AG04449 (cell line): ENCODE data around the gene KCNF1.

Experiments used
- CTCF ChIA-PET: fragments of 350-600 bp; formaldehyde crosslinking; extraction: SDS; loops from one replicate; lab custom pipeline; 2021; ENCODE audit warnings: antibody characterized with exemption; lab: Yijun Ruan, JAX
- POLR2A ChIA-PET: fragments of 400-600, 350-600 bp; formaldehyde crosslinking; extraction: SDS; loops from one replicate; lab custom pipeline; 2020; ENCODE audit warnings: antibody characterized with exemption, inconsistent platforms; lab: Yijun Ruan, JAX
- DNase-seq: peaks from one replicate; pipeline ENCODE4 v3.0.0-alpha.2; 2010; ENCODE audit warnings: low read depth, low spot score
- H3K4me3 ChIP-seq: 2 replicates; pipeline ENCODE4 v1.5.1; 2011; ENCODE audit warnings: low read depth, mild to moderate bottlenecking, control low read depth, low read length
- CTCF ChIP-seq: IDR thresholded peaks from one replicate; pipeline ENCODE4 v1.5.1; 2011; ENCODE audit warnings: mild to moderate bottlenecking, moderate library complexity, low read length, control low read depth, inconsistent platforms; ENCODE audit not compliant: insufficient read depth; ENCODE audit errors: missing control alignments

Gene KCNF1, protein sequence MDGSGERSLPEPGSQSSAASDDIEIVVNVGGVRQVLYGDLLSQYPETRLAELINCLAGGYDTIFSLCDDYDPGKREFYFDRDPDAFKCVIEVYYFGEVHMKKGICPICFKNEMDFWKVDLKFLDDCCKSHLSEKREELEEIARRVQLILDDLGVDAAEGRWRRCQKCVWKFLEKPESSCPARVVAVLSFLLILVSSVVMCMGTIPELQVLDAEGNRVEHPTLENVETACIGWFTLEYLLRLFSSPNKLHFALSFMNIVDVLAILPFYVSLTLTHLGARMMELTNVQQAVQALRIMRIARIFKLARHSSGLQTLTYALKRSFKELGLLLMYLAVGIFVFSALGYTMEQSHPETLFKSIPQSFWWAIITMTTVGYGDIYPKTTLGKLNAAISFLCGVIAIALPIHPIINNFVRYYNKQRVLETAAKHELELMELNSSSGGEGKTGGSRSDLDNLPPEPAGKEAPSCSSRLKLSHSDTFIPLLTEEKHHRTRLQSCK

GRCh38 chr2:10911291-10912075 lies at the start of gene KCNF1:
Gene KCNF1, plus strand, starts transcription at chr2:10911934. Its CDS starts 493 bp downstream, at chr2:10912427.
- no peak for DNase-seq
- peak within 1 kb of the TSS; percentile 45 for H3K4me3 ChIP-seq
- POLR2A ChIA-PET, result no interaction called here
- CTCF ChIA-PET, result interaction anchor here (0.7 to 5.6 kb wide), 13 partner anchors 10 to 221 kb away, joined by 3 to 42 read pairs (median 3); a partner anchor contains a TSS
- TF ChIP-seq CTCF, result peak; percentile 38

GRCh38 chr2:10862330-10862729 lies 49.4 kb upstream of the KCNF1 start:
- DNase-seq, result no peak
- POLR2A ChIA-PET, result no interaction called here
- no peak overlapping the region for H3K4me3 ChIP-seq
- CTCF ChIA-PET, result interaction anchor here (1.2 to 1.3 kb wide), 2 partner anchors 23 to 30 kb away, joined by 3 read pairs; no protein-coding TSS in a partner anchor
- no peak for TF ChIP-seq CTCF

DNA sequence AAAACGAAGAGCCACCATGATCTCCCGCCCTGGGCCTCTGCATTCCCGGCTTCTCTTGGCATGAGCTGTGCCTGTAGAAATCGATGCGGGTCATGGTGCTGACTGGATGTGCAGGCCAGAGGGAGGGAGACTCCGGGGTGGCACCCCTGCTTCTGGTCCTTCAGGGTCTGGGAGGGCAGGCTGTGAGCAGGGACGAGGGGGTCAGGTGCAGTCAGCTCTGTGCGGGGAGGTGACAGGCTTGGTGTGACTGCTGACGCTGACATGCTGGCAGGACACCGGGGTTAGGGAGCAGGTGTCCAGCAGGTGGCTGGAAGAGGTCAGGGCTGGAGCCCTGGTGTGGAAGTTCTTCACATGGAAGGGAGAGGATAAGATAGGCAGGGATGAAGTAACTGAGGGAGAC lies 48.7 kb upstream of the KCNF1 start:
- no peak overlapping the region for H3K4me3 ChIP-seq
- ChIA-PET POLR2A (no interaction called here), CTCF (interaction anchor here (1.3 kb wide), 1 partner anchor 24 kb away, joined by 3 read pairs; no protein-coding TSS in a partner anchor)
- no peak for TF ChIP-seq CTCF
- no peak for DNase-seq

GRCh38 chr2:10863837-10864236 lies 47.9 kb upstream of the KCNF1 start:
- CTCF ChIA-PET, result interaction anchor here (1.0 to 1.1 kb wide), 3 partner anchors 16 to 28 kb away, joined by 3 to 4 read pairs (median 3); no protein-coding TSS in a partner anchor
- TF ChIP-seq CTCF, result no peak
- no peak for DNase-seq
- POLR2A ChIA-PET, result no interaction called here
- no peak overlapping the region for H3K4me3 ChIP-seq

DNA sequence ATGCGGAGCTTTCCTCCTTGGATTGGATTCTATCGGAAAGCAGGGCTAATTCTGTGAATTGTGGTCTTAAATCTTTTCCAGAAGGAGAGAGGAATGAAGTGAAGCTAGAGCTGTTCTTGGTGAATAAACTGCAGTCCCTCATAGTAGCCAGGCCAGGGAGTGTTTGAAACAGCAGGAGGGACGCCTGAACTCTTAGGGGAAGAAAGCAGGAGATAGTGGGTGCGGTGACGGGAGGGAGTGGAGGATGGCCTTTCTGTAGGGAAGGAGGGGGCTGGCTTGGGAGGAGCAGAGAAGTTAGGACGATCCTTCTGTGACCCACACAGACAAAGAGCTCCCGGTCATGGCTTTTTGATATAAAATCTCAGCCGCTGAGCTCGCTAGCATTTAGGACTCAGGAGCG lies 47.5 kb upstream of the KCNF1 start:
- POLR2A ChIA-PET, result no interaction called here
- no peak for DNase-seq
- no peak overlapping the region for H3K4me3 ChIP-seq
- TF ChIP-seq CTCF, result no peak
- CTCF ChIA-PET, result interaction anchor here (0.8 to 1.1 kb wide), 5 partner anchors 13 to 32 kb away, joined by 3 to 4 read pairs (median 3); no protein-coding TSS in a partner anchor
